HG03521 (cell line): ENCODE measurements around the gene WBP2.
A peak's percentile ranks its signal among the peaks of the same experiment; 100 is the strongest.
"Not testable (repeated sequence)": the region's sequence is repeated elsewhere in the genome, so short reads cannot be mapped to it uniquely, and the experiment has no call there.

Experiments used
- ATAC-seq: cut with Tn5 transposase; IDR thresholded peaks from one replicate; pipeline ENCODE4 v1.9.1; 2021; ENCODE audit warnings: mild to moderate bottlenecking, moderate library complexity; ENCODE audit not compliant: unreplicated experiment

Gene WBP2

GRCh38 chr17:75869282-75870141 lies 14.4 kb upstream of the WBP2 start:
- no peak for ATAC-seq

- ATAC-seq: not testable (repeated sequence)
Observed at GRCh38 chr17:75868730-75869281, 13.7 kb upstream of the WBP2 start.

- not testable (repeated sequence) for ATAC-seq
Observed at GRCh38 chr17:75865404-75866188, 10.5 kb upstream of the WBP2 start.

GRCh38 chr17:75864887-75865286 lies 9.8 kb upstream of the WBP2 start:
- peak; percentile 10 for ATAC-seq

GRCh38 chr17:75864448-75864871 lies 9.3 kb upstream of the WBP2 start:
- ATAC-seq: peak; percentile 48

GRCh38 chr17:75861927-75862317 lies 6.8 kb upstream of the WBP2 start:
- ATAC-seq: no peak

- not testable (repeated sequence) for ATAC-seq
Observed at GRCh38 chr17:75859358-75859757, 4.2 kb upstream of the WBP2 start.

- peak; percentile 22 for ATAC-seq
Observed at GRCh38 chr17:75856062-75856756, 1.1 kb upstream of the WBP2 start.

GRCh38 chr17:75854881-75855309 lies 240 bp downstream of the WBP2 start:
- ATAC-seq: no peak

GRCh38 chr17:75854101-75854748 lies 910 bp downstream of the WBP2 start:
- no peak for ATAC-seq

GRCh38 chr17:75853433-75853832 lies 1.7 kb downstream of the WBP2 start:
- ATAC-seq: no peak

GRCh38 chr17:75851693-75851991 lies 3.5 kb downstream of the WBP2 start:
- not testable (repeated sequence) for ATAC-seq

GRCh38 chr17:75850928-75851692 lies 4.0 kb downstream of the WBP2 start:
- no peak for ATAC-seq

- no peak for ATAC-seq
Observed at GRCh38 chr17:75849724-75850123, 5.4 kb downstream of the WBP2 start.

- no peak for ATAC-seq
Observed at GRCh38 chr17:75849279-75849646, 5.9 kb downstream of the WBP2 start.

GRCh38 chr17:75848523-75849278 lies 6.4 kb downstream of the WBP2 start:
- no peak for ATAC-seq

GRCh38 chr17:75847614-75848522 lies 7.3 kb downstream of the WBP2 start:
- no peak for ATAC-seq
